ENCODE results near the gene CTR9. TPM values are rescaled to one million over a fixed set of nuclear protein-coding genes. Genes with fewer than 3 reads are reported as not detected.

The CTR9 gene
- total RNA-seq, 2 donors from 2014 or later, result 33.9 to 37.4 TPM

GRCh38 chr11:10725114-10725906 lies 25.7 kb upstream of the CTR9 start:
- no peak for TF ChIP-seq CTCF (IDR thresholded peaks at IDR 0.05)
- H3K27me3 ChIP-seq, result no peaks in the 10 kb centered on the region
- intact Hi-C loops (cut with DNase I), result no loop called here
- no peaks in the 10 kb centered on the region for H3K4me1 ChIP-seq
- no peaks in the 10 kb centered on the region for H3K36me3 ChIP-seq
- H3K9me3 ChIP-seq, result no peaks in the 10 kb centered on the region
- H3K4me3 ChIP-seq, result no peak overlapping the region
- H3K9ac ChIP-seq (ENCODE audit: low read depth in 2 of 2, low read length in 2 of 2), result no peak overlapping the region
- DNase-seq, result no peak
- H3K27ac ChIP-seq, result no peak overlapping the region

- intact Hi-C loops (cut with DNase I), result no loop called here
- no peaks in the 10 kb centered on the region for H3K9me3 ChIP-seq
- no peak overlapping the region for H3K4me3 ChIP-seq
- DNase-seq, result no peak
- H3K36me3 ChIP-seq, result no peaks in the 10 kb centered on the region
- no peaks in the 10 kb centered on the region for H3K27me3 ChIP-seq
- no peak for TF ChIP-seq CTCF (IDR thresholded peaks at IDR 0.05)
- no peak overlapping the region for H3K27ac ChIP-seq
- H3K9ac ChIP-seq (ENCODE audit: low read depth in 2 of 2, low read length in 2 of 2), result no peak overlapping the region
- H3K4me1 ChIP-seq, result no peaks in the 10 kb centered on the region
Observed at GRCh38 chr11:10725907-10726253, 25.2 kb upstream of the CTR9 start.

- no peak overlapping the region for H3K4me3 ChIP-seq
- H3K27me3 ChIP-seq, result no peaks in the 10 kb centered on the region
- no peaks in the 10 kb centered on the region for H3K9me3 ChIP-seq
- no peak for DNase-seq
- H3K9ac ChIP-seq (ENCODE audit: low read depth in 2 of 2, low read length in 2 of 2), result no peak overlapping the region
- no peak for TF ChIP-seq CTCF (IDR thresholded peaks at IDR 0.05)
- H3K27ac ChIP-seq, result no peak overlapping the region
- H3K4me1 ChIP-seq, result no peaks in the 10 kb centered on the region
- H3K36me3 ChIP-seq, result no peaks in the 10 kb centered on the region
- intact Hi-C loops (cut with DNase I), result no loop called here
Observed at GRCh38 chr11:10727146-10727851, 23.7 kb upstream of the CTR9 start.

- H3K27me3 ChIP-seq, result no peaks in the 10 kb centered on the region
Observed at GRCh38 chr11:10728154-10728553, 22.9 kb upstream of the CTR9 start.

More at GRCh38 chr11:10728154-10728553, 22.9 kb upstream of the CTR9 start:
- H3K27ac ChIP-seq, result no peak overlapping the region
- H3K4me1 ChIP-seq, result no peaks in the 10 kb centered on the region
- no peak for DNase-seq
- no peak overlapping the region for H3K4me3 ChIP-seq
- intact Hi-C loops (cut with DNase I), result no loop called here
- no peak for TF ChIP-seq CTCF (IDR thresholded peaks at IDR 0.05)
- no peaks in the 10 kb centered on the region for H3K36me3 ChIP-seq
- no peak overlapping the region for H3K9ac ChIP-seq (ENCODE audit: low read depth in 2 of 2, low read length in 2 of 2)
- no peaks in the 10 kb centered on the region for H3K9me3 ChIP-seq
